GM13977 (cell line): ENCODE measurements around the gene GSN.

Experiments
- DNase-seq: peaks from one replicate; pipeline ENCODE4 v3.0.0; 2012; ENCODE audit warnings: low spot score
- CTCF ChIP-seq: IDR thresholded peaks from 2 replicates; pipeline ENCODE4 v1.5.1; 2012; ENCODE audit warnings: mild to moderate bottlenecking, control low read depth; ENCODE audit not compliant: insufficient read depth; ENCODE audit errors: extremely low read depth, missing control alignments
- in situ Hi-C: fragments of 300-500 bp; cut with MboI; formaldehyde crosslinking; loops from one replicate; pipeline ENCODE4 v1.12.0; 2022; ENCODE audit warnings: low sequenced_read_pairs, low pct_unique_long_range_greater_than_20kb, mixed read lengths, inconsistent platforms; ENCODE audit not compliant: unreplicated experiment

The GSN gene

GRCh38 chr9:121340676-121341392, 72.9 kb downstream of the GSN start:
- DNase-seq: peak; percentile 71
- TF ChIP-seq CTCF: no peak
- in situ Hi-C loops: no loop called here

GRCh38 chr9:121344184-121344583, 76.2 kb downstream of the GSN start:
- in situ Hi-C loops: no loop called here
- DNase-seq: no peak
- no peak for TF ChIP-seq CTCF

- no peak for TF ChIP-seq CTCF
- in situ Hi-C loops: no loop called here
- DNase-seq: no peak
These were observed 77.1 kb downstream of the GSN start for GRCh38 chr9:121345070-121345469.

GRCh38 chr9:121348221-121348620, 80.3 kb downstream of the GSN start:
- in situ Hi-C loops: no loop called here
- TF ChIP-seq CTCF: no peak
- DNase-seq: no peak

- TF ChIP-seq CTCF: no peak
- DNase-seq: no peak
- in situ Hi-C loops: no loop called here
These were observed 81.0 kb downstream of the GSN start for GRCh38 chr9:121349009-121349408.

GRCh38 chr9:121350036-121350435, 82.1 kb downstream of the GSN start:
- no peak for TF ChIP-seq CTCF
- in situ Hi-C loops: no loop called here

More at GRCh38 chr9:121350036-121350435, 82.1 kb downstream of the GSN start:
- DNase-seq: no peak
